GM12864 (cell line): ENCODE data around the gene PDIA2.

Experiments
- DNase-seq: peaks from one replicate; pipeline ENCODE4 v3.0.0-alpha.2; 2011; ENCODE audit warnings: low read depth
- H3K4me3 ChIP-seq: 2 replicates; pipeline ENCODE4 v1.5.1; 2011; ENCODE audit warnings: mild to moderate bottlenecking, low read depth, low read length, control low read depth
- TF ChIP-seq, protein P1 (sequence below): IDR thresholded peaks from 2 replicates; pipeline ENCODE4 v1.5.1; 2011; ENCODE audit warnings: low read depth, mild to moderate bottlenecking, moderate library complexity, low read length, control low read depth, inconsistent platforms; ENCODE audit errors: missing control alignments

Gene PDIA2

DNA sequence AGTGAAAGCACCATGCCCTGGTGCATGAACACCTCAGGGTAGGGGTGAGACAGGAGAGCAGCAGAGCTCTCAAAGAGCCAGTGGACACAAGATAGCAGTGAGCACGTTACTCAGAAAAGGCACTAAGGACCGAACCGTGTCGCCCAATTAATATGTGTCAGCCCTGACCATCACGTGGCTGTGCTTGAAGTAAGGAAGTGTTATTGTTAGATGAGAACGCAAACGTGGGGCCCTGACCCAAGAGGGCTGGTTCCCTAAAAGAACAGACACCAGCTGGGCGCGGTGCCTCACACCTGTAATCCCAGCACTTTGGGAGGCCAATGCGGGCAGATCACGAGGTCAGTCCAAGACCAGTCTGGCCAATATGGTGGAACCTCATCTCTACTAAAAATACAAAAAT lies 53.3 kb downstream of the PDIA2 start:
- TF ChIP-seq, protein P1, sequence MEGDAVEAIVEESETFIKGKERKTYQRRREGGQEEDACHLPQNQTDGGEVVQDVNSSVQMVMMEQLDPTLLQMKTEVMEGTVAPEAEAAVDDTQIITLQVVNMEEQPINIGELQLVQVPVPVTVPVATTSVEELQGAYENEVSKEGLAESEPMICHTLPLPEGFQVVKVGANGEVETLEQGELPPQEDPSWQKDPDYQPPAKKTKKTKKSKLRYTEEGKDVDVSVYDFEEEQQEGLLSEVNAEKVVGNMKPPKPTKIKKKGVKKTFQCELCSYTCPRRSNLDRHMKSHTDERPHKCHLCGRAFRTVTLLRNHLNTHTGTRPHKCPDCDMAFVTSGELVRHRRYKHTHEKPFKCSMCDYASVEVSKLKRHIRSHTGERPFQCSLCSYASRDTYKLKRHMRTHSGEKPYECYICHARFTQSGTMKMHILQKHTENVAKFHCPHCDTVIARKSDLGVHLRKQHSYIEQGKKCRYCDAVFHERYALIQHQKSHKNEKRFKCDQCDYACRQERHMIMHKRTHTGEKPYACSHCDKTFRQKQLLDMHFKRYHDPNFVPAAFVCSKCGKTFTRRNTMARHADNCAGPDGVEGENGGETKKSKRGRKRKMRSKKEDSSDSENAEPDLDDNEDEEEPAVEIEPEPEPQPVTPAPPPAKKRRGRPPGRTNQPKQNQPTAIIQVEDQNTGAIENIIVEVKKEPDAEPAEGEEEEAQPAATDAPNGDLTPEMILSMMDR: no peak
- no peak for DNase-seq
- H3K4me3 ChIP-seq: no peak overlapping the region
